Measurements from ENCODE around the gene BBOX1. TPM values are rescaled to one million over a fixed set of nuclear protein-coding genes. Genes with fewer than 3 reads are reported as not detected.
"Not testable (repeated sequence)": the region's sequence is repeated elsewhere in the genome, so short reads cannot be mapped to it uniquely, and the experiment has no call there.

The BBOX1 gene
- total RNA-seq, 1 experiment from 2014 or later = 0.33 TPM

- H3K9me3 Mint-ChIP-seq (ENCODE audit: unreplicated experiment) = no peaks in the 10 kb centered on the region
- no peak for TF ChIP-seq CTCF (IDR thresholded peaks at IDR 0.05; ENCODE audit: unreplicated experiment)
- ChIA-PET CTCF (interaction anchor here (0.6 to 1.1 kb wide), 4 partner anchors 17 to 241 kb away, joined by 3 to 5 read pairs (median 4); no protein-coding TSS in a partner anchor), POLR2A (interaction anchor here (0.6 to 3.3 kb wide), 9 partner anchors 12 to 319 kb away, joined by 3 to 22 read pairs (median 5); partner anchors contain the start of gene BBOX1)
- H3K27me3 Mint-ChIP-seq (ENCODE audit: insufficient read depth, unreplicated experiment) = no peaks in the 10 kb centered on the region
- H3K4me1 Mint-ChIP-seq (ENCODE audit: insufficient read depth, unreplicated experiment) = peaks cover 42% of the 10 kb centered on the region
- no TSS peak for BruUV-seq (replicated peaks)
- no peak for DNase-seq (ENCODE audit: unreplicated experiment)
- H3K27ac Mint-ChIP-seq (ENCODE audit: low read depth, unreplicated experiment) = peak overlapping the region; percentile 73
- H3K4me3 Mint-ChIP-seq (ENCODE audit: unreplicated experiment) = peak overlapping the region; percentile 77
- H3K36me3 Mint-ChIP-seq (ENCODE audit: insufficient read depth, unreplicated experiment) = no peaks in the 10 kb centered on the region
- intact Hi-C loops (cut with micrococcal nuclease) = loop anchor here (1.0 to 10.0 kb wide), 4 partner anchors 46 to 240 kb away; no protein-coding TSS in a partner anchor
These were observed 46.0 kb upstream of the BBOX1 start for GRCh38 chr11:26994631-26995095.

- no peaks in the 10 kb centered on the region for H3K9me3 Mint-ChIP-seq (ENCODE audit: unreplicated experiment)
- H3K27me3 Mint-ChIP-seq (ENCODE audit: insufficient read depth, unreplicated experiment) = no peaks in the 10 kb centered on the region
- no peak for TF ChIP-seq CTCF (IDR thresholded peaks at IDR 0.05; ENCODE audit: unreplicated experiment)
- CTCF ChIA-PET = interaction anchor here (1.1 to 1.6 kb wide), 3 partner anchors 49 to 103 kb away, joined by 3 to 4 read pairs (median 3); no protein-coding TSS in a partner anchor
- BruUV-seq (replicated peaks) = no TSS peak
- POLR2A ChIA-PET = interaction anchor here (0.6 to 3.3 kb wide), 7 partner anchors 11 to 103 kb away, joined by 3 to 14 read pairs (median 5); partner anchors contain the start of gene BBOX1
- peaks cover 42% of the 10 kb centered on the region for H3K4me1 Mint-ChIP-seq (ENCODE audit: insufficient read depth, unreplicated experiment)
- no peak overlapping the region for H3K27ac Mint-ChIP-seq (ENCODE audit: low read depth, unreplicated experiment)
- intact Hi-C loops (cut with micrococcal nuclease) = loop anchor here (10.0 kb wide), 3 partner anchors 119 to 241 kb away; no protein-coding TSS in a partner anchor
- peak overlapping the region; percentile 77 for H3K4me3 Mint-ChIP-seq (ENCODE audit: unreplicated experiment)
- no peaks in the 10 kb centered on the region for H3K36me3 Mint-ChIP-seq (ENCODE audit: insufficient read depth, unreplicated experiment)
- no peak for DNase-seq (ENCODE audit: unreplicated experiment)
These were observed 44.7 kb upstream of the BBOX1 start for GRCh38 chr11:26995701-26996460.

DNA sequence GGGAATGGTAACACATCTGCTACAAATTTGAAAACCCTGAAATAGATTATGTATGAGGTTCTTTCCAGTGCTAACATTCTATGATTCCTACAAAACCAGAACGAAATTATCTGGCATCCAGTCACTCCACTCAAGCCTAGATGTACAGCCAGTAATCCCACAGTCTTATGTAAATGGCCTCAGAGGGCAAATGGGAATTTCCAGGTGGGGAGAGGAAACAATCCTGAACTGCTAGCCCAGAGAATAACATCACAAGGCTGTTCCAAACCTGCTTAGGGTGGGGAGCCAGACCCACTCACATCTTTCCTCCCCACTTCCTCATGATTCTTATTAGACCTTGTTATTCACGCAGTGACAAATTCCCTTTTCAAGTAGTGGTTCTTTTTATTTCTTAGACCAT is 43.2 kb upstream of the BBOX1 start:
- H3K4me3 Mint-ChIP-seq (ENCODE audit: unreplicated experiment) = no peak overlapping the region
- TF ChIP-seq CTCF (IDR thresholded peaks at IDR 0.05; ENCODE audit: unreplicated experiment) = no peak
- H3K27ac Mint-ChIP-seq (ENCODE audit: low read depth, unreplicated experiment) = no peak overlapping the region
- no peaks in the 10 kb centered on the region for H3K36me3 Mint-ChIP-seq (ENCODE audit: insufficient read depth, unreplicated experiment)
- DNase-seq (ENCODE audit: unreplicated experiment) = no peak
- ChIA-PET CTCF (no interaction called here), POLR2A (no interaction called here)
- H3K27me3 Mint-ChIP-seq (ENCODE audit: insufficient read depth, unreplicated experiment) = no peaks in the 10 kb centered on the region
- intact Hi-C loops (cut with micrococcal nuclease) = loop anchor here (10.0 kb wide), 3 partner anchors 117 to 243 kb away; no protein-coding TSS in a partner anchor
- H3K9me3 Mint-ChIP-seq (ENCODE audit: unreplicated experiment) = no peaks in the 10 kb centered on the region
- H3K4me1 Mint-ChIP-seq (ENCODE audit: insufficient read depth, unreplicated experiment) = peaks cover 29% of the 10 kb centered on the region
- no TSS peak for BruUV-seq (replicated peaks)

DNA sequence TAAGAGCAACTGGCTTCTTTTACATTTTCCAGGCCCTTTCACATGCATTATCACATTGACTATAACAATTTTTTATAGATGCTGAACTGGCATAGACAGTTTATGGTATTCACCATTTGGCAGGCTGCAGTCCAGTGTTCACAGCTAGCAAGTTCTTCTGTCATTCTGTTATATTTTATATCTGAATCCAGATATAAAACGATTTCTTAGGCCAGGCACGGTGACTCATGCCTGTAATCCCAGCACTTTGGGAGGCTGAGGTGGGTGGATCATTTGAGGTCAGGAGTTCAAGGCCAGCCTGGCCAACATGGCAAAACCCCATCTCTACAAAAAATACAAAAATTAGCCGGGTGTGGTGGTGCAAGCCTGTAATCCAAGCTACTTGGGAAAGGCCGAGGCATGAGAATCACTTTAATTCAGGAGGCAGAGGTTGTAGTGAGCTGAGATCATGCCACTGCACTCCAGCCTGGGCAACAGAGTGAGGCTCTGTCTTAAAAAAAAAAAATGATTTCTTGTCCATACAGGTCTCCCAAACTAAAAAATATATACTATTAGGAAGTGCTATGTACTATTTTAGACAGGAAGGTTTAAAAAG is 39.4 kb upstream of the BBOX1 start:
- H3K4me3 Mint-ChIP-seq (ENCODE audit: unreplicated experiment) = not testable (repeated sequence)

More for the DNA sequence above, 39.4 kb upstream of the BBOX1 start:
- ChIA-PET CTCF (interaction anchor here (1.0 kb wide), 1 partner anchor 11 kb away, joined by 3 read pairs; no protein-coding TSS in a partner anchor), POLR2A (interaction anchor here (0.9 kb wide), 1 partner anchor 11 kb away, joined by 3 read pairs; no protein-coding TSS in a partner anchor)
- H3K4me1 Mint-ChIP-seq (ENCODE audit: insufficient read depth, unreplicated experiment); H3K9me3 Mint-ChIP-seq (ENCODE audit: unreplicated experiment); intact Hi-C loops (cut with micrococcal nuclease); DNase-seq (ENCODE audit: unreplicated experiment); H3K36me3 Mint-ChIP-seq (ENCODE audit: insufficient read depth, unreplicated experiment); H3K27me3 Mint-ChIP-seq (ENCODE audit: insufficient read depth, unreplicated experiment); BruUV-seq (replicated peaks): not testable (repeated sequence)
- H3K27ac Mint-ChIP-seq (ENCODE audit: low read depth, unreplicated experiment) = peak overlapping the region; percentile 36
